Loucy (cell line): ENCODE results near the gene MPPE1.

Experiments
- H2AFZ ChIP-seq: fragments of 200-600 bp; sonication (generic); 2 replicates; pipeline ENCODE4 v1.6.0; 2016; ENCODE audit warnings: antibody characterized with exemption, mild to moderate bottlenecking, low read length, moderate library complexity
- H3F3A ChIP-seq: fragments of 200-600 bp; 2 replicates; pipeline ENCODE4 v1.6.0; 2016; ENCODE audit warnings: antibody characterized with exemption, low read depth, mild to moderate bottlenecking
- H3K27me3 ChIP-seq: fragments of 200-600 bp; sonication (generic); 2 replicates; pipeline ENCODE4 v1.6.1; 2014; ENCODE audit warnings: low read length, mild to moderate bottlenecking; ENCODE audit not compliant: insufficient read depth, poor library complexity, severe bottlenecking
- H3K36me3 ChIP-seq: fragments of 200-600 bp; sonication (generic); 2 replicates; pipeline ENCODE4 v1.6.1; 2016; ENCODE audit warnings: low read length; ENCODE audit not compliant: insufficient read depth
- H3K4me1 ChIP-seq: fragments of 200-600 bp; sonication (generic); 2 replicates; pipeline ENCODE4 v1.5.1; 2014; ENCODE audit warnings: low read length, mild to moderate bottlenecking; ENCODE audit not compliant: insufficient read depth, poor library complexity, severe bottlenecking
- H3K4me2 ChIP-seq: fragments of 200-600 bp; sonication (generic); 2 replicates; pipeline ENCODE4 v1.6.0; 2014; ENCODE audit warnings: antibody characterized with exemption, low read length, low read depth, mild to moderate bottlenecking; ENCODE audit not compliant: poor library complexity, severe bottlenecking
- H3K4me3 ChIP-seq: fragments of 200-600 bp; sonication (generic); 2 replicates; pipeline ENCODE4 v1.5.1; 2014; ENCODE audit warnings: low read length, mild to moderate bottlenecking, mixed read lengths; ENCODE audit not compliant: poor library complexity, severe bottlenecking
- H3K79me2 ChIP-seq: fragments of 200-600 bp; sonication (generic); 2 replicates; pipeline ENCODE4 v1.6.1; 2014; ENCODE audit warnings: low read length; ENCODE audit not compliant: insufficient read depth
- H3K9ac ChIP-seq: fragments of 200-600 bp; sonication (generic); 2 replicates; pipeline ENCODE4 v1.6.0; 2014; ENCODE audit warnings: mild to moderate bottlenecking, low read depth, low read length, moderate library complexity; ENCODE audit not compliant: poor library complexity, severe bottlenecking
- H3K9me2 ChIP-seq: fragments of 200-600 bp; sonication (generic); replicated peaks from 2 replicates; pipeline ENCODE4 v1.6.1; 2016; ENCODE audit warnings: low read depth, low read length, mixed read lengths
- H3K9me3 ChIP-seq: fragments of 200-600 bp; sonication (generic); 2 replicates; pipeline ENCODE4 v1.6.1; 2014; ENCODE audit warnings: mild to moderate bottlenecking, antibody characterized with exemption, low read length, low read depth; ENCODE audit not compliant: insufficient read depth
- H4K20me1 ChIP-seq: fragments of 200-600 bp; sonication (generic); 2 replicates; pipeline ENCODE4 v1.6.0; 2014; ENCODE audit warnings: antibody characterized with exemption, low read length, mild to moderate bottlenecking; ENCODE audit not compliant: insufficient read depth, poor library complexity, severe bottlenecking
- CTCF ChIP-seq: fragments of 200-600 bp; sonication (generic); conservative IDR thresholded peaks from 2 replicates; pipeline ENCODE4 v1.5.1; 2014; ENCODE audit warnings: mild to moderate bottlenecking, antibody characterized with exemption, low read length
- EZH2phosphoT487 ChIP-seq: fragments of 200-600 bp; IDR thresholded peaks from 2 replicates; pipeline ENCODE4 v1.6.1; 2018; ENCODE audit warnings: antibody characterized with exemption, mild to moderate bottlenecking, moderate library complexity, borderline replicate concordance

Gene MPPE1

DNA sequence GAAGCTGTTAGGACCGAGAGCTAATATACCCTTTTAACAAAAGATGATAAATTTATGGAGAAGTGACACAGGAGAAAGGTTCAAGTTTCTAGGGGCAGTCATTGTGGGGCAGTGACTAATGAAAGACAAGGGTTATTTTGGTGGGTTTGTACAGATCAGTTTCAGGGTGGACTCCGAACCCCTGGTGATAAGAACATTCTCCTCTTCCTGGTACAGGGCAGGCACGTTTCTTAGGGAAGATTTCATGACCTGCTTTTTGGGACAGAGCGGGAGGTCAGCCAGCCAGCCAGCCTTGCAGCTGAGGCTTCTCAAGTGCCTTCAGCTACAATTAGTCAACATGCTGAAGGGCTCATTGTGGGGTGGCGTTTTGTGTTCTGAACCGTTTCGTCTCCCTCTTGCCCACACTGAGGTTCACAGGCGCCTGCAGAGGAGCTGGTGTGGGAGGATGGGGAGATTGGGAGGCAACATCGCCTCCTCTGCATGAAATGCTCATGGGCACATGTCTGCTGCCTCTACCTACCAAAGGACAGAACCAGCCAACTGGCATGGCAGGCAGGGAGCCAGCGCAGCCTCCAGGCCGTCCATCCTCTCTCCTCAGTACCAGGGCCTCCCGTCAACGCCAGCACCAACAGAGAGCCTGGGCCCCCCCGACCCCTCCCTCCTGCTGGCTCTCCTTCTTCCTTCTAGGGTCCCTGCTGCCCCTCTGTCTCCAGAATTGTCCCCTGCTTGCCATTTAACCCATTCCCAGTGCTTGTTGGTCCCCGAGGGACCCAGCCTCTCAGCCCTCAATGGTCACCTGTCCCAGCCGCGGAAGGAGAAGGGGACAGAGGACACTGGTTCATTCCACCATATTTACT, 47.3 kb downstream of the MPPE1 start:
- Histone ChIP-seq H3K27me3 (no peaks in the 10 kb centered on the region), H2AFZ (no peak overlapping the region), H3K79me2 (no peaks in the 10 kb centered on the region), H4K20me1 (no peaks in the 10 kb centered on the region), H3K4me2 (no peak overlapping the region), H3K9me2 (no peaks in the 10 kb centered on the region), H3K4me1 (no peaks in the 10 kb centered on the region), H3K9me3 (no peaks in the 10 kb centered on the region), H3K36me3 (no peaks in the 10 kb centered on the region), H3K9ac (no peak overlapping the region), H3K4me3 (no peak overlapping the region), H3F3A (no peaks in the 10 kb centered on the region)
- no peak for TF ChIP-seq CTCF
- TF ChIP-seq EZH2phosphoT487 = no peak

GRCh38 chr18:11859903-11860407, 48.2 kb downstream of the MPPE1 start:
- Histone ChIP-seq H3K9ac (no peak overlapping the region), H3F3A (no peaks in the 10 kb centered on the region), H3K79me2 (no peaks in the 10 kb centered on the region), H3K4me3 (no peak overlapping the region), H3K27me3 (no peaks in the 10 kb centered on the region), H3K4me1 (no peaks in the 10 kb centered on the region), H3K4me2 (no peak overlapping the region), H3K9me3 (no peaks in the 10 kb centered on the region), H3K36me3 (no peaks in the 10 kb centered on the region), H4K20me1 (no peaks in the 10 kb centered on the region), H2AFZ (no peak overlapping the region), H3K9me2 (no peaks in the 10 kb centered on the region)
- TF ChIP-seq EZH2phosphoT487 (no peak), CTCF (no peak)

DNA sequence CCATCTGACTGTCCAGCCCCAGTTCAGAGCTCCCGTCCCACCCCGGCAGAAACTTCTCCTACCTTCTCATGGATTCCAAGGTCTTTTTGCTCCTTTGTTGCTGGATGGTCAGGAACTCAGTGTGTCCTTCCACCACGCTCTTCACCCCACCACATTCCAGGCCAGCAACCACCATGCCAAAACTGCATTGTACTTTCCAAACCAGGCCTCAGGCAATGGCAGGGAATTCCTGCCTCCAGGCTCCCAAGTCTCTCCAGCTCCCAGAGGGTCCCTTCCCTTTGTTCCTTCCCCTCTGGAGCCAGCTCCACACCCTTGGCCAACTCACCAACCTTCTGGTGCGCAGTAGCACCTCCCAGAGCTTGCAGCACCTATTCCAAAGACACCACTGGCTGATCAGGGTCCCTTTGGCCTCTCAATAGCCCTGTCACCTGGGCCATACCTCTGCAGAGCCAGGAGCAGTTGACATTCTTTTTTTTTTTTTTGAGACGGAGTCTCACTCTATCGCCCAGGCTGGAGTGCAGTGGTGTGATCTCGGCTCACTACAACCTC, 48.8 kb downstream of the MPPE1 start:
- no peak for TF ChIP-seq EZH2phosphoT487
- TF ChIP-seq CTCF = no peak
- Histone ChIP-seq H3K4me1 (no peaks in the 10 kb centered on the region), H3K27me3 (no peaks in the 10 kb centered on the region), H3K79me2 (peaks cover under 1% of the 10 kb centered on the region; the same call in 1 of the 2 replicates), H3K9me2 (no peaks in the 10 kb centered on the region), H3K36me3 (no peaks in the 10 kb centered on the region), H3K9me3 (no peaks in the 10 kb centered on the region), H2AFZ (no peak overlapping the region), H3K9ac (no peak overlapping the region), H3F3A (no peaks in the 10 kb centered on the region), H4K20me1 (no peaks in the 10 kb centered on the region), H3K4me3 (no peak overlapping the region), H3K4me2 (no peak overlapping the region)
